ENCODE measurements around the gene COPB1. TPM values are rescaled to one million over a fixed set of nuclear protein-coding genes. Genes with fewer than 3 reads are reported as not detected.
A peak's percentile ranks its signal among the peaks of the same experiment; 100 is the strongest.

The COPB1 gene
- total RNA-seq, 1 donor: 369 TPM

- no peak for TF ChIP-seq CTCF (IDR thresholded peaks at IDR 0.05; ENCODE audit: insufficient read depth, low read depth, low read length)
- no peak overlapping the region for H3K4me3 ChIP-seq (ENCODE audit: low read depth, low read length)
- DNase-seq (ENCODE audit: low read depth): no peak
These were observed 76.8 kb downstream of the COPB1 start for GRCh38 chr11:14422814-14423182.

DNA sequence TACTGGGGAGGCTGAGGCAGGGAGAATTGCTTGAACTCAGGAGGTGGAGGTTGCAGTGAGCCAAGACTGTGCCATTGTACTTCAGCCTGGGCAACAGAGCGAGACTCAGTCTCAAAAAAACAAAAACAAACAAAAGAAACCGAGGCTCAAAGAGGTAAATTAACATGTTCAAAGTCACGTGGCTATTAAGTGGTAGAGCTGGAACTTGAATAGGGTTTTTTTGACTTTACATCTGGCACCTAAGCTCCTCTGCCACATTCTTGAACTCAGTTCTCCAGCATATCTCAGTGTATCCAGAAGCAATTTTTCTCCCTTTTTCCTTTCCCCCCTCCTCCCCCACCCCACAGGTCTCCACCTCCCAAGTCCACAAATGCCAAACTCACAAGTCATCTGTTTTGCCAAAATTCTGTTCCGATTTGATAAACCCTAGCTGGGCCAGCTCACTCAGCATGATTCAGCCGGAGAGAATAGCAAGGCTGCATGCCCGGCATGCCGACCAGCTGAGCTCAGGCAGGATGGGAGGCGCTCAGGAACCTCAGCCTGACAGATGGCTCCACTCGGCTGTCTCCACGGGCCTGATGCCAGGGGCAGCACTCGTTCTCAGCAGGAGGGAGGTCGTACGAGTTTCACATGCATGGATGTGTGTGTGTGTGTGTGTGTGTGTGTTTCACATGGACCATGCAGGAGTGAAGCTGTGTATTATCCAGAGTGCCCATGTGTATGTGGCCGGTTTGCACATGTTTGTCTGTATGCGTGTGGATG, 77.4 kb downstream of the COPB1 start:
- no peak overlapping the region for H3K4me3 ChIP-seq (ENCODE audit: low read depth, low read length)
- DNase-seq (ENCODE audit: low read depth): peak; percentile 96
- TF ChIP-seq CTCF (IDR thresholded peaks at IDR 0.05; ENCODE audit: insufficient read depth, low read depth, low read length): no peak

GRCh38 chr11:14420223-14420622, 79.4 kb downstream of the COPB1 start:
- H3K4me3 ChIP-seq (ENCODE audit: low read depth, low read length): no peak overlapping the region
- no peak for DNase-seq (ENCODE audit: low read depth)
- TF ChIP-seq CTCF (IDR thresholded peaks at IDR 0.05; ENCODE audit: insufficient read depth, low read depth, low read length): no peak

DNA sequence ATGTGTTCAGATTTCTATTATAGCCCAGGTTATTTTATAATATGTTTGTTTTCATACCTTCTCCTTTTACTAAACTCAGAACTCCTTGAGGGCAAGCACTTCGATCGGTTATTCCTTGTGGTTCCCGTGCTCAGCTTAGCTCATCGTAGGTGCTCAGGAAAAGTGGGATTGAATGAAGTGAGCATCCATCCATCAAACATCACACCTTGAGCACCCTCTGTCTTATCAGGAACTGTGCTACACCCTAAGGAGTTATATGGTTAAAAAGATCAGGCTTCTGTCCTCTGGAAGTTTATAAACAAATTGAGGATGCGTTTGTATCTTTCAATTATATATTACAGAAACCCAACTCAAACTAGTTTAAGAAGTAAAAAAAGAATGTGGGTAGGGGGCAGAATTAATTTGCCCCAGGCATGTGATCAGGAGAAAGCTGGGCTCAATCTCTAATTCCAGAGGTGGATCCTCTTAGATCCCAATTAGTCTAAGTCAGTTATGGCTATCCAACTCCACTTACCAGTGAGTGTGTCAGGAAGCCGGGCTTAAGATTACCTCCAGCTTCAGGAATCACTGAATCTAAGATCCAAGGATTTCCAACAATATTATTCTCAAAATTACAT, 80.7 kb downstream of the COPB1 start:
- H3K4me3 ChIP-seq (ENCODE audit: low read depth, low read length): no peak overlapping the region
- no peak for DNase-seq (ENCODE audit: low read depth)
- TF ChIP-seq CTCF (IDR thresholded peaks at IDR 0.05; ENCODE audit: insufficient read depth, low read depth, low read length): peak; percentile 43

DNA sequence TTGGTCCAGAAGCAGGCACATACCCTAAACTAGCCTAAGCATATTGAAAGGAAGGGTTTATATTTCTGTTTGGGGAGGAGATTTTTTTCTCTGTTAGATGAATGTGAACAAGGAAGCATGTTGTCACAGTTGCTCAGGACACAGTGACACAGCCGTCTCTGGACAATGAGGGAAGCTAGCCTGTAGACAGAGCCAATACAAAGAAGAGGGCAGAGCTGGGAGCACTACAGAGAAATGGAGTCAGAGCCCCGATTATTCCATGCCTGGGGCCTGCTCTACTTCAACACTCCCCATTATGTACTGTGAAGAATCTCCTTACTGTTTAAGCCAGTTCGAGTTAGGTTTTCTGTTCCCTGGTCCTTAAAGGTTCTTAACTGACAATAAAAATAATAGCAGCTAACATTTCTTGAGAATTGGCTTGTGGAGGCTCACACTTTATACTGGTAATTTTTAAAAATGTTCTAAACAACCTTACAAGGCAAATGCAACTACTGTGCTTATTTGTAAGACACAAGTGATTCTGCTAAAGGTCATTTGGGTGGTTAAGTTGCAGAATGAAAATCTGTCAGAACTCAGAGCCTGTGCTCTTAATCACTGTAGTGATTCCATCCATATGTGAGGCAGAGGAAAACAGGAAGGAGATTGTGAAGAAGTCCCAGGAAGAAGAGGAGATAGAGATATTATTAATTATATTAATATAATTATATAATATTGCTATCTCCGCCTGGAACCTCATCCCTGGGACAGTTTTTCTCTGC, 81.8 kb downstream of the COPB1 start:
- DNase-seq (ENCODE audit: low read depth): no peak
- H3K4me3 ChIP-seq (ENCODE audit: low read depth, low read length): no peak overlapping the region
- no peak for TF ChIP-seq CTCF (IDR thresholded peaks at IDR 0.05; ENCODE audit: insufficient read depth, low read depth, low read length)

GRCh38 chr11:14417186-14417585, 82.4 kb downstream of the COPB1 start:
- no peak for DNase-seq (ENCODE audit: low read depth)
- TF ChIP-seq CTCF (IDR thresholded peaks at IDR 0.05; ENCODE audit: insufficient read depth, low read depth, low read length): no peak
- no peak overlapping the region for H3K4me3 ChIP-seq (ENCODE audit: low read depth, low read length)
